ENCODE measurements around the gene CHST6.

DNA sequence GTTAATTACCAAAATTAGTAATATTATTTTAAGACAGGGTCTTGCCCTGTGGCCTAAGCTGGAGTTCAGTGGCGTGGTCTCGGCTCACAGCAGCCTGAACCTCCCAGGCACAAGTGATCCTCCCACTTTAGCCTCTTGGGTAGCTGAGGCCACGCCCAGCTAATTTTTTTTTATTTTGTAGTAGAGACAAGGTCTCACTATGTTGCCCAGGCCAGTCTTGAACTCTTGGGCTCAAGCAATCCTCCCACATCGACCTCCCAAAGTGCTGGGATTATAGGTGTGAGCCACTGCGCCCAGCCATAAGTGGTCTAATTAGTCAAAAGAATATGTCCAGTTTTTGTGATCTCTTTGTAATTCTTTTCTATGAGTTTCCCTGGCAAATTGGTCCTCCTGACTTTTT, 49.9 kb downstream of the CHST6 start:
- TF ChIP-seq CREB1 (IDR thresholded peaks at IDR 0.05; ENCODE audit: low read depth) (no peak), GABPA (IDR thresholded peaks at IDR 0.05; ENCODE audit: low read depth) (no peak), FOS (IDR thresholded peaks at IDR 0.05; ENCODE audit: borderline replicate concordance, extremely low read depth, insufficient read length) (no peak), TAF1 (IDR thresholded peaks at IDR 0.05; ENCODE audit: borderline replicate concordance, low read depth, low read length) (no peak)

Measured in GM12878 (cell line).